Hepatocyte (in vitro differentiated cells): ENCODE measurements around the gene CACNA1C.

Experiments
- EZH2phosphoT487 ChIP-seq: fragments of 200-600 bp; sonication (generic); IDR thresholded peaks from one replicate; pipeline ENCODE4 v1.6.1; 2018; ENCODE audit warnings: antibody characterized with exemption, mild to moderate bottlenecking, low read depth, moderate library complexity; ENCODE audit not compliant: unreplicated experiment, severe bottlenecking
- TF ChIP-seq, protein P1 (sequence below): fragments of 200-600 bp; sonication (generic); IDR thresholded peaks from 2 replicates; pipeline ENCODE4 v1.5.1; 2016; ENCODE audit warnings: antibody characterized with exemption, mild to moderate bottlenecking; ENCODE audit not compliant: poor library complexity

DNA sequence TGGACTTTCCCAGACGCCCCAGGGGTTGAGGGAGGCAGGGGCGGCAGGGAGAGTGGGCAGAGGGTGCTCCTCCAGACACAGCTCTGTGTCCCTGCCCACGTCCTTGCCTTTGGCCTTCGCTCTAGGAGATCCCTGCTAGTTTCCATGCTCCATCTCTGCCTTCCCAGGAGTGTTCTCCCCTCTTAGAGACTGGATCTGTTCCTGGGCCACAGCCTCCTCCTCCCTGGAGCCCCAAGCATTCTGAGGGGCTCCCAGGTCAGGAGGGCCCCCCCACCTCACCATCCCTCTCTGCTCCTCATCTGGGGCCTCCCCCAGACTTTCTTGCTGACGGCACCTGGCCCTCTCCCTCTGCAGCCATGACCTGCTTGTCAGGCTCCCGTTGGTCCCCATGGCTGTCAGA lies 526.0 kb downstream of the CACNA1C start:
- TF ChIP-seq, protein P1, sequence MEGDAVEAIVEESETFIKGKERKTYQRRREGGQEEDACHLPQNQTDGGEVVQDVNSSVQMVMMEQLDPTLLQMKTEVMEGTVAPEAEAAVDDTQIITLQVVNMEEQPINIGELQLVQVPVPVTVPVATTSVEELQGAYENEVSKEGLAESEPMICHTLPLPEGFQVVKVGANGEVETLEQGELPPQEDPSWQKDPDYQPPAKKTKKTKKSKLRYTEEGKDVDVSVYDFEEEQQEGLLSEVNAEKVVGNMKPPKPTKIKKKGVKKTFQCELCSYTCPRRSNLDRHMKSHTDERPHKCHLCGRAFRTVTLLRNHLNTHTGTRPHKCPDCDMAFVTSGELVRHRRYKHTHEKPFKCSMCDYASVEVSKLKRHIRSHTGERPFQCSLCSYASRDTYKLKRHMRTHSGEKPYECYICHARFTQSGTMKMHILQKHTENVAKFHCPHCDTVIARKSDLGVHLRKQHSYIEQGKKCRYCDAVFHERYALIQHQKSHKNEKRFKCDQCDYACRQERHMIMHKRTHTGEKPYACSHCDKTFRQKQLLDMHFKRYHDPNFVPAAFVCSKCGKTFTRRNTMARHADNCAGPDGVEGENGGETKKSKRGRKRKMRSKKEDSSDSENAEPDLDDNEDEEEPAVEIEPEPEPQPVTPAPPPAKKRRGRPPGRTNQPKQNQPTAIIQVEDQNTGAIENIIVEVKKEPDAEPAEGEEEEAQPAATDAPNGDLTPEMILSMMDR, result no peak
- TF ChIP-seq EZH2phosphoT487, result no peak
